Tibial nerve (tissue), 4 donors: Measurements from ENCODE around the gene STARD10. TPM values are rescaled to one million over a fixed set of nuclear protein-coding genes. Genes with fewer than 3 reads are reported as not detected.
A peak's percentile ranks its signal among the peaks of the same experiment; 100 is the strongest.

Source experiments
- DNase-seq, 2 donors: peaks; one replicate each; pipeline ENCODE4 v3.0.0-alpha.2; 2019; ENCODE audit warnings: low spot score in 2 of 2
- H3K27ac ChIP-seq, 4 donors: fragments of 200-600 bp; sonication (generic) in 3 of 4; one replicate each; pipeline ENCODE4 v1.5.1; 2017 to 2019; ENCODE audit warnings: mild to moderate bottlenecking in 1 of 4
- H3K27me3 ChIP-seq, 2 donors: fragments of 200-600 bp; sonication (generic) in 1 of 2; one replicate each; pipeline versions ENCODE4 v1.5.1 to v1.6.0; 2017 to 2019
- H3K36me3 ChIP-seq, 3 donors: fragments of 200-600 bp; sonication (generic); one replicate each; pipeline ENCODE4 v1.5.1; 2018 to 2019
- H3K4me1 ChIP-seq, 4 donors: fragments of 200-600 bp; sonication (generic) in 3 of 4; one replicate each; pipeline ENCODE4 v1.5.1; 2017 to 2019
- H3K4me3 ChIP-seq, 4 donors: fragments of 200-600 bp; sonication (generic) in 3 of 4; one replicate each; pipeline ENCODE4 v1.5.1; 2017 to 2019; ENCODE audit warnings: mild to moderate bottlenecking in 1 of 4, moderate library complexity in 1 of 4
- H3K9me3 ChIP-seq, 4 donors: fragments of 200-600 bp; sonication (generic) in 3 of 4; one replicate each; pipeline ENCODE4 v1.5.1; 2017 to 2019
- CTCF ChIP-seq, 5 experiments: fragments of 200-600 bp in 3 of 5; fragments of 450-650 bp in 2 of 5; sonication (generic) in 3 of 5; IDR thresholded peaks; one replicate each; pipeline ENCODE4 v1.5.1; 2016 to 2019; ENCODE audit warnings: antibody characterized with exemption in 5 of 5, mild to moderate bottlenecking in 3 of 5, moderate library complexity in 2 of 5
- EP300 ChIP-seq, 2 donors: sonication (generic); formaldehyde crosslinking; IDR thresholded peaks; one replicate each; pipeline ENCODE4 v1.6.1; 2017; ENCODE audit warnings: antibody characterized with exemption in 2 of 2, mild to moderate bottlenecking in 1 of 2
- POLR2A ChIP-seq, 2 donors: fragments of 450-650 bp; IDR thresholded peaks; one replicate each; pipeline ENCODE4 v1.6.1; 2017; ENCODE audit warnings: antibody characterized with exemption in 2 of 2, mild to moderate bottlenecking in 2 of 2, moderate library complexity in 2 of 2
- WGBS, 2 donors: methylation state at CpG; one replicate each; pipeline ENCODE4 v1.1.5; 2018; 5-methylcytosine and 5-hydroxymethylcytosine counted together
- total RNA-seq, 4 donors: library from RNA; depleted of rRNA; stranded (reverse); fragments of >200 nt; gene quantifications; one replicate each; pipeline ENCODE4 v1.1.0, GENCODE V29; 2016

The STARD10 gene
- total RNA-seq, 4 donors from 2014 or later: 19.4 to 31.5 (median 23.7) TPM

GRCh38 chr11:72817966-72818365, 24.1 kb upstream of the STARD10 start:
- TF ChIP-seq CTCF (IDR thresholded peaks at IDR 0.05) (no peak), EP300 (IDR thresholded peaks at IDR 0.05) (no peak), POLR2A (IDR thresholded peaks at IDR 0.05) (no peak)
- Histone ChIP-seq H3K27ac (no peak overlapping the region), H3K36me3 (peaks cover 0 to 38% (median 0%) of the 10 kb centered on the region in 3 donors), H3K9me3 (no peaks in the 10 kb centered on the region), H3K4me1 (peaks cover 0 to 54% (median 30%) of the 10 kb centered on the region in 4 donors), H3K27me3 (no peaks in the 10 kb centered on the region), H3K4me3 (no peak overlapping the region)
- no peak for DNase-seq
- WGBS, 2 donors: 98 to 100% methylated on average over 4 of the region's 4 CpGs

- WGBS, 2 donors: 52 to 60% methylated on average over 1 to 7 of the region's 7 CpGs
- H3K4me3 ChIP-seq: peak overlapping the region in 1 of 4 donors; percentile 67
- H3K27me3 ChIP-seq: no peaks in the 10 kb centered on the region
- no peaks in the 10 kb centered on the region for H3K9me3 ChIP-seq
- no peak for DNase-seq
- H3K4me1 ChIP-seq: peaks cover 0 to 58% (median 35%) of the 10 kb centered on the region in 4 donors
- peaks cover 0 to 38% (median 0%) of the 10 kb centered on the region in 3 donors for H3K36me3 ChIP-seq
- H3K27ac ChIP-seq: peak overlapping the region in 3 of 4 donors; percentile 95 to 96 (median 96)
- no peak for TF ChIP-seq EP300 (IDR thresholded peaks at IDR 0.05)
- TF ChIP-seq POLR2A (IDR thresholded peaks at IDR 0.05): no peak
- TF ChIP-seq CTCF (IDR thresholded peaks at IDR 0.05): no peak
Measured at GRCh38 chr11:72816404-72816990, 22.6 kb upstream of the STARD10 start.

GRCh38 chr11:72815110-72815618, 21.3 kb upstream of the STARD10 start:
- H3K27ac ChIP-seq: peak overlapping the region; percentile 95 to 96 (median 96)
- H3K4me3 ChIP-seq: peak overlapping the region; percentile 67 to 88 (median 74)
- TF ChIP-seq EP300 (IDR thresholded peaks at IDR 0.05): no peak
- no peak for TF ChIP-seq POLR2A (IDR thresholded peaks at IDR 0.05)
- no peak for TF ChIP-seq CTCF (IDR thresholded peaks at IDR 0.05)
- no peaks in the 10 kb centered on the region for H3K27me3 ChIP-seq
- 31% methylated on average over 9 of the region's 13 CpGs; no CpG with 5 or more reads in 1 of the 2 donors for WGBS, 2 donors
- H3K9me3 ChIP-seq: no peaks in the 10 kb centered on the region
- peaks cover 0 to 51% (median 29%) of the 10 kb centered on the region in 4 donors for H3K4me1 ChIP-seq
- no peak for DNase-seq
- H3K36me3 ChIP-seq: peaks cover 0 to 30% (median 0%) of the 10 kb centered on the region in 3 donors

GRCh38 chr11:72814286-72815109, 20.7 kb upstream of the STARD10 start, which contains the start of gene ATG16L2:
ATG16L2 (plus strand) TSS chr11:72814411; CDS start chr11:72814446, 35 bp downstream.
- WGBS, 2 donors: 0 to 1% methylated on average over 19 to 68 of the region's 75 CpGs
- Histone ChIP-seq H3K27ac (peak within 1 kb of the TSS; percentile 95 to 96 (median 96)), H3K4me3 (peak within 1 kb of the TSS; percentile 67 to 88 (median 74)), H3K27me3 (no peaks in the 10 kb centered on the region), H3K36me3 (peaks cover 0 to 30% (median 0%) of the 10 kb centered on the region in 3 donors), H3K4me1 (peaks cover 0 to 51% (median 29%) of the 10 kb centered on the region in 4 donors), H3K9me3 (no peaks in the 10 kb centered on the region)
- peak; percentile 24 to 58 for TF ChIP-seq POLR2A (IDR thresholded peaks at IDR 0.05)
- TF ChIP-seq CTCF (IDR thresholded peaks at IDR 0.05): peak in 4 of 5 experiments; percentile 42 to 81 (median 63)
- peak in 1 of 2 donors; percentile 10 for TF ChIP-seq EP300 (IDR thresholded peaks at IDR 0.05)
- peak in 1 of 2 donors; percentile 53 for DNase-seq
